Activated CD4-positive, CD25-positive, alpha-beta regulatory T cell treated with anti-CD3 and anti-CD28 coated beads, Interleukin-2, amount 50 U/mL, for 16 hours (primary cell): Measurements from ENCODE around the gene SND1.

ENCODE experiments used
- DNase-seq: peaks from one replicate; pipeline ENCODE4 v3.0.0-alpha.2; 2020; ENCODE audit warnings: low read depth, low spot score

Gene SND1

GRCh38 chr7:128068785-128069184, 416.8 kb downstream of the SND1 start:
- DNase-seq: no peak

DNA sequence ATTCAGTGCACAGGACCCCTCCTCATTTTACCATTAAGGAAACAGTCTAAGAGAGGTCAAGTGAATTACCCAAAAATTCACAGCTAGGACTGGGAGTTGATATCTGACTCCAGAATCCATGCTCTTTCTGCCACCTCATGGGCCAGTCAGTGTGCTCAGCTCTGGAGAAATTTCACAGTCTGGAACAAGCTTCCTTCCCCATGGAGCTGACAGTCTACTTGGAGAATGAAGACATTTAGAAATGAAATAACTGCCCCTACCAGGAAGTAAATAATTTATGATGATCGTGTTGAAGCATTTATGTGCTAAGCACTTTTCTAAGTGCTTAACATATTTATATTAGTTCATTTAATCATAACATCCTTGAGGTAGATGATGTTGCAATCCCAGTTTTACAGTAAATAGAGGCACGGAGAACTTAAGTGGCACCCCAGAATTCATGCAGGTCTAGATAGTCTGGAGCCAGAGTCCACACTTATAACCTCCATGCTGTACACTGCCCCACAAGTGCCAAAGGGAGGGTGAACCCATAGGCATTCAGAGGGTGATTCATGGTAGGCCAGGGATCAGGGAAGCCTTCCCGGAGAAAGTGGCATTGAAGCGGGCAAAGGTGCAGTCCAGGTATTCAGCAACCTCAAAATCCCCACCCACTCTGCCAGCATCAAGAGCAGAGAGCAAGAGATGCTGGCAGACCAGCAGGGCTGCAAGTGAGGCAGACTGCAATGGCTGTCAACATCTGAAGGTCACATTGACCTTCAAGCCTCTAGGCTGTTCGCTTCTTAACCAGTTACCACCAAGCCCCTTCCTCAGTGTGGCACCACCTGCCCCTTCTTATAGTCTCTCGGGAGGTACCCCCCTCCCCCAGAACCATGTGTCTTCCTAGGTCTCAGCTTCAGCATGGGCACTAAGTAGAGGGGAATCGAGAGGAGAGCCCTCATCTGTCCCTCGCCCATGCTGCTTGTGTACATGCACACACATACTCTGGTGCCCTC, 417.7 kb downstream of the SND1 start:
- no peak for DNase-seq

GRCh38 chr7:128071376-128071775, 419.4 kb downstream of the SND1 start:
- no peak for DNase-seq

DNA sequence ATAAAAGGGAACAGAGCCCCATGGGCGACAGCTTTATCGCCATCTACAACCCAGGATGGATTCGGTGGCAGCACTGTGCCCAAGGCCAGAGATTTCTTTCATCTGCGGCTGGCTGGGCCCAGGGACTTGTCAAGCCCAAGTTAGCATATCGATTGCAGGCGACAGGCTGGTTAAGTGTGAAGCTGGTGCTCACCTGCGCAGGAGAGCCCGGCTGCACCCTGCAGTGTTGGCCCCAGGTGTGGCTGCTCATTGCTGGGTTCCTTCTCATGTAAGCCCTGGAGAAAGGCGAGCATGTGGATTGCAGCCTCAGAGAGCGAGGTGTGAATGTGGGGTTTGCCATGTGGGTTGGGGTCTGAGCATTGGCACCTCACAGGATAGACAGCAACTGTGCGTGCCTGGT, 419.8 kb downstream of the SND1 start:
- no peak for DNase-seq

- DNase-seq: no peak
Observed at GRCh38 chr7:128073671-128074310, 421.8 kb downstream of the SND1 start.

DNA sequence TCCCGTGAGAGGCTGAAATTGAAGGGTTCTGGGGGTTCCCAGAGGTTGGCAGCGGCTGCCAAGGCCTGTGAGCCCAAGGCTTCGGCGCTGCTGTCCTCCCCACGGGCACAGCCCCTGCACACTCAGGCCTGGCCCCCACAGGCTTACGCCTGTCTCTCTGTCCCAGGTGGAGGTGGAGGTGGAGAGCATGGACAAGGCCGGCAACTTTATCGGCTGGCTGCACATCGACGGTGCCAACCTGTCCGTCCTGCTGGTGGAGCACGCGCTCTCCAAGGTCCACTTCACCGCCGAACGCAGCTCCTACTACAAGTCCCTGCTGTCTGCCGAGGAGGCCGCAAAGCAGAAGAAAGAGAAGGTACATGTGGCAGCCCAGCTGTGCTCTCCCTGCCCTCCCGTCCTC, 422.3 kb downstream of the SND1 start:
- DNase-seq: no peak

DNA sequence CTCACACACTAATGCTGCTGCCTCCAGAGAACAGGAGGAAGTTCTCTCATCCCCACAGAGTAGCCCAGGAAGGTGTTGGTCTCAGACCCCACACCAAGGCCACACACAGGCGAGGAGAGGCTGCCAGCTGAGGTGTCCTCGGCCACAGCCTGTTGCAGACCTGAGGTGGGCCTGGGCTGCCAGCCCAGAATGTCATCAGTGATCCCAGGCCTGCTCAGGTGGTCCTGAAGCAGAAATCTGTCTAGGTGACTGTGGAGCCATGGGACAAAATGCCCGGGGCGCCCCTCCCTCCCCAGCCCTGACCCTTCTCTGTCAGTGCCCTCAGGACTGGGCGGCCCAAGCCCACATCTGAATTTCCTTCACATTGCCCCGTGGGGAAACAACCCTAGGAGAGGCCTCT, 422.7 kb downstream of the SND1 start:
- DNase-seq: no peak

GRCh38 chr7:128075242-128076095, 423.5 kb downstream of the SND1 start:
- DNase-seq: no peak

DNA sequence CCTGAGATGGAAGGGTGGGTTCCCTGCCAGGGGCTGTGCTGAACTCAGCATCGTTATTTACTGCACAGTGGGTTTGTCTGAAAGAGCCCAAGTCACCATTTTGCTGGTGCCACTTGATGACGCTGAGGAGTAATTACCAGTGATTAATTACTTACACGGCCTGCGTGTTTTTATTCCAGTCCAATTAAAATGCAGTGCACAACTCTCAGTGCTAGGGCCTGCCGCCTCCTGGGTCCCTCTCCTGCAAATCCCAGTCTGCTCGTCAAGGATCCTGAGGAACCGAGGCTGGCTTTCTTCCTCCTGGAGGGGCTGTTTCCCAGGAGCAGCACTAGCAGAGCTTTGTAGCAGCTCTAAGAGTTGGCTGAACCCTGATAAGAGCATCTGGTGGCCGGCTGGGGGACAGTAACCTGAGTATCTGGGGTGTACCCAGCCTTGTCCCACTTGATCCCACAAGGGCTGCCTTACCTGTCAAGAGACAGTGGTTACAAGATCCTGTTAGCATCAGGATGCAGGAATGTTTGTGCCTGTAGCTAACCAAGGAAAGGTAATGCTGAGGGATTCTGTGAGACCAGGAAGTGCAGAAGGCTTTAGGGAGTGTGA, 424.3 kb downstream of the SND1 start:
- no peak for DNase-seq

DNA sequence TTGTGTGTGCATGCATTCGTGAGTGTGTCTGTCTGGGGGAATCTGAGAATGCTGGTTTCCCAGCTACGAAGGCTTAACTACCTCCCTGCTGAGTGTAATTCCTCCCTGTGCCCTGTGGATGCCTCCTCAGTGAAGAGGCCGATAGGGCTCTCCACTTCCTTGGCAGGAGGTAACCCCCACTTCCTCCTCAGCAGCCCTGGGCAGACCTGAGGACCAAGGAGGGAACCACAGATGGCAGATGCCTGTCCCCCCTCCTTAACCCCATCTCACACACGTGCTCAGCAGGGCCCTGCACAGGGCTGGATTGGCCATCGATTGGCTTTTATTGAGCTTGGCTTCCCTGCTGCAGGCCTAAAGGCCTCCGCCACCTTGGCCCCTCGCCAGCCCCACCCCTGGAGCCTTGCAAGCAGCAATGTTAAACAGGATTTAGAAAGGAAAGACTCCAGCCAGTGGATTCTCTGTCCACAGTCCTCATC, 424.8 kb downstream of the SND1 start:
- DNase-seq: no peak

GRCh38 chr7:128078309-128078708, 426.3 kb downstream of the SND1 start:
- no peak for DNase-seq

GRCh38 chr7:128080169-128080568, 428.2 kb downstream of the SND1 start:
- DNase-seq: no peak

DNA sequence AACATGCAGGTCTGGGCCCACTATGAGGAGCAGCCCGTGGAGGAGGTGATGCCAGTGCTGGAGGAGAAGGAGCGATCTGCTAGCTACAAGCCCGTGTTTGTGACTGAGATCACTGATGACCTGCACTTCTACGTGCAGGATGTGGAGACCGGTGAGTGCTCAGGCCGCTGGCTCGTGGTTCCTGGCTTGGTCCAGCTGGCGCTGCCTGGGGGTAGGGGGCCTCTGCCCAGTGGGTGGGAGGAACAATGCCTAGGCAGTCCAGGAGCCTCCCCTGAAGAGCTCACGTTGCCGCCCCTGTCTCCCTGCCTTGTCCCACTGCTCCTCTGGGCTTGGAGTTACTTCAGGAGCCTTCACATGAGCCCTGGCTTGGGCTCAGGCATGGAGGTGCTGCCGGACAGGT, 429.4 kb downstream of the SND1 start:
- DNase-seq: no peak

DNA sequence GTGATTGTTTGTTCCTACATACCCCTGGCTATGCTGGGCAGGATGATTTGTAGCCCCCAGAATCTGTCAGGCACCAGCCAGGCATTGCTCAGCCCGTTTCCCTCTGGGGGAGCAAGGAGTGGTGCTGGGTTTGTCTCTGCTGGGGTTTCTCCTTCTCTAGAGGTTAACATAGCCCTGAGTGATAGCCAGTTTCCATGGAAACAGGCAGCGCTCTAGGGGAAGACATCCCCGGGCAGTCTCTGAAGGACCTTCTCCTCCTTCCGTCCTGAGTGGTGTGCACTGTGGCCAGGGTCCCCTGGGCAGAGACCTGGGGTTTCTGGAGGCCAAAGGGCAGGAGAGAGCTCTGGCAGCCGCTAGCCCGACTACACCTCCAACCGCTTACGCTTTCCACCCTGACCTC, 429.8 kb downstream of the SND1 start:
- DNase-seq: no peak

GRCh38 chr7:128082431-128082830, 430.4 kb downstream of the SND1 start:
- DNase-seq: no peak

DNA sequence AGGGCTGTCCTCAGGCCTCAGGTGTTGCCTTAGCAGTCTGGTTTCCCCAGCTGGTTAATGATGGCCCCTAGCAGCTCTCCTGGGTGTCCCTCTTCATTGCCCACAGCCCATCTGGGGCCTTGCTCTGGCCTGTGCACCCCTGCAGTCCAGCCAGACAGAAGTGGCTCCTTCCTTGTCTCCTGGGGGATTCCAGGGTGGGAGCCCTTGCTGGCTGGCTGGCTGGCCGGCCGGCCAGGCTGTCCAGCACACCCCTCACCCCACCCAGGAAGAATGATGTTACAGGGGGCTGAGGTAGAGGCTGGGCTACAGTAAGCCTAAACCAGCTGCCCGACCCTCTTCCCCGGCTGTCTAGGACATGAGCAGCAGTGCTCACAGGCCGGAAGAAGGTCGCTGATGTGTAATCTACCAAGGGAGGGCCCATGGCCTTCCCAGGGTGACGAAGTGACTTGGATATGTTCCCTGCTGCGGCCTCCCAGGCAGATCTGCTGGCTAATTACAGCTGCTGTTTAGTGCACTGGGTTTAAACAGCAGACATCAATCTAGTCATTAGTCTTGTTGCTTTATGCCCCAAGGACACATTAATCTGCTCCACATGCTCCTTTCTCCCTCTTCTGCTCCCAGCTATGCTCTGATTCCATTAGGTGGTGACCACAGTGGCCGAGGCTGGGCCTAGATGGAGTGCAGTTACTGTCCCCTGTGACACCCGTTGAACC, 433.1 kb downstream of the SND1 start:
- DNase-seq: no peak

DNA sequence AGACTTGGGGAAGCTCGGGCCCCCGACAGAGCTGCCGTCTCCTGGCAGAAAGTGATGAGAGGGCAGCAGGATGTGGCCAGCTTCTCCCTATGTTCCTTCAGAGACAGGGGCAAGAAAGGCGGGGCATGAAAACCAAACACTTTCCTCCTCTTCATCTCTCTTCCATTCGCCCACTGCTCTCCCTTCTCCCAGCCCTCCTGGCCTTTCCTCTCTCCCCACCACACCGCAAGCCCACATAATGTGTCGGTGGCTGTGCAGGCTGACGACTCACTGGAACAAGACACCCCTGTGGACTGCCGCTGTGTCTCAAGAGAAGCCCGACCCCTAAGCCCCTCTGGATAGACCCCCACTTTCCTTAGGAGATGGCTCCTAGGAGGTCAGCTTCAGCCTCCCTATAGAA, 438.5 kb downstream of the SND1 start:
- no peak for DNase-seq

- DNase-seq: no peak
Observed at GRCh38 chr7:128091106-128091505, 439.1 kb downstream of the SND1 start.

- DNase-seq: no peak
Observed at GRCh38 chr7:128092221-128092620, 440.2 kb downstream of the SND1 start.

- DNase-seq: no peak
Observed at GRCh38 chr7:128093614-128094570, 441.9 kb downstream of the SND1 start.
